Hypothalamus (tissue), 51 donors: ENCODE measurements around the gene ANKRD33B.

Source experiments
- DNase-seq, 51 donors: peaks; one replicate each; lab custom pipeline; 2025; lab: John Stamatoyannopoulos, UW

The ANKRD33B gene

GRCh38 chr5:10671041-10672008 lies 107.5 kb downstream of the ANKRD33B start:
- DNase-seq: no peak

GRCh38 chr5:10672146-10673016 lies 108.5 kb downstream of the ANKRD33B start:
- no peak for DNase-seq

- no peak for DNase-seq
Observed at GRCh38 chr5:10673017-10673389, 109.1 kb downstream of the ANKRD33B start.

- DNase-seq: no peak
Observed at GRCh38 chr5:10673407-10673806, 109.5 kb downstream of the ANKRD33B start.

GRCh38 chr5:10674096-10674495 lies 110.2 kb downstream of the ANKRD33B start:
- DNase-seq: no peak

GRCh38 chr5:10674582-10674981 lies 110.7 kb downstream of the ANKRD33B start:
- no peak for DNase-seq

GRCh38 chr5:10675177-10675700 lies 111.4 kb downstream of the ANKRD33B start:
- DNase-seq: no peak

GRCh38 chr5:10676224-10676623 lies 112.4 kb downstream of the ANKRD33B start:
- no peak for DNase-seq

GRCh38 chr5:10676946-10677345 lies 113.1 kb downstream of the ANKRD33B start:
- DNase-seq: no peak

GRCh38 chr5:10677533-10677932 lies 113.7 kb downstream of the ANKRD33B start:
- DNase-seq: no peak

- no peak for DNase-seq
Observed at GRCh38 chr5:10678244-10678643, 114.4 kb downstream of the ANKRD33B start.

- no peak for DNase-seq
Observed at GRCh38 chr5:10679336-10679988, 115.6 kb downstream of the ANKRD33B start.

- no peak for DNase-seq
Observed at GRCh38 chr5:10680876-10681481, 117.1 kb downstream of the ANKRD33B start.

- DNase-seq: no peak
Observed at GRCh38 chr5:10681731-10682679, 118.1 kb downstream of the ANKRD33B start.

- no peak for DNase-seq
Observed at GRCh38 chr5:10682801-10683525, 119.1 kb downstream of the ANKRD33B start.

- no peak for DNase-seq
Observed at GRCh38 chr5:10684303-10685086, 120.6 kb downstream of the ANKRD33B start.

GRCh38 chr5:10685115-10685521 lies 121.2 kb downstream of the ANKRD33B start:
- DNase-seq: no peak

GRCh38 chr5:10686890-10687289 lies 123.0 kb downstream of the ANKRD33B start:
- no peak for DNase-seq
